GM23338 (cell line): ENCODE measurements around the gene RFPL2. TPM values are rescaled to one million over a fixed set of nuclear protein-coding genes. Genes with fewer than 3 reads are reported as not detected.

Source experiments
- ATAC-seq: fragments of 200-7000 bp; cut with Tn5 transposase; 3 replicates; pipeline ENCODE4 v1.9.1; 2020
- DNase-seq: peaks from one replicate; pipeline ENCODE4 v3.0.0-alpha.2; 2015; ENCODE audit warnings: low spot score
- H2AFZ ChIP-seq: fragments of 200-600 bp; sonication (generic); 2 replicates; pipeline ENCODE4 v1.8.0; 2016; ENCODE audit warnings: antibody characterized with exemption, mild to moderate bottlenecking, moderate library complexity
- H3F3A ChIP-seq: fragments of 200-600 bp; sonication (generic); replicated peaks from 2 replicates; pipeline ENCODE4 v1.8.0; 2017; ENCODE audit warnings: antibody characterized with exemption, mixed run types, low read depth
- H3K27ac ChIP-seq: fragments of 200-600 bp; sonication (generic); 2 replicates; pipeline ENCODE4 v1.6.1; 2016; ENCODE audit warnings: low read depth
- H3K27me3 ChIP-seq: fragments of 200-600 bp; sonication (generic); 2 replicates; pipeline ENCODE4 v1.8.0; 2016; ENCODE audit warnings: mild to moderate bottlenecking, mixed run types, moderate library complexity; ENCODE audit not compliant: insufficient read depth
- H3K36me3 ChIP-seq: fragments of 200-600 bp; sonication (generic); 2 replicates; pipeline ENCODE4 v1.8.0; 2016; ENCODE audit warnings: mild to moderate bottlenecking; ENCODE audit not compliant: insufficient read depth
- H3K4me1 ChIP-seq: fragments of 200-600 bp; sonication (generic); 2 replicates; pipeline ENCODE4 v1.8.0; 2016; ENCODE audit warnings: mild to moderate bottlenecking, moderate library complexity; ENCODE audit not compliant: insufficient read depth
- H3K4me2 ChIP-seq: fragments of 200-600 bp; sonication (generic); 2 replicates; pipeline ENCODE4 v1.7.1; 2017; ENCODE audit warnings: mixed run types
- H3K4me3 ChIP-seq: fragments of 200-600 bp; sonication (generic); 2 replicates; pipeline ENCODE4 v1.6.1; 2016; ENCODE audit warnings: mixed run types
- H3K79me2 ChIP-seq: fragments of 200-600 bp; sonication (generic); replicated peaks from 2 replicates; pipeline ENCODE4 v1.8.0; 2017; ENCODE audit warnings: mild to moderate bottlenecking; ENCODE audit not compliant: insufficient read depth
- H3K9me2 ChIP-seq: fragments of 200-600 bp; sonication (generic); 2 replicates; pipeline ENCODE4 v1.8.0; 2017; ENCODE audit not compliant: insufficient read depth
- H4K20me1 ChIP-seq: fragments of 200-600 bp; sonication (generic); replicated peaks from 2 replicates; pipeline ENCODE4 v1.8.0; 2017; ENCODE audit warnings: mild to moderate bottlenecking; ENCODE audit not compliant: insufficient read depth
- H3K27ac Mint-ChIP-seq: 2 replicates; pipeline ENCODE4 v1.8.0; 2020; ENCODE audit warnings: inconsistent platforms, mild to moderate bottlenecking, moderate library complexity, mixed read lengths
- H3K27me3 Mint-ChIP-seq: 3 replicates; pipeline ENCODE4 v1.8.0; 2022; ENCODE audit warnings: low read depth, mild to moderate bottlenecking, moderate library complexity, mixed read lengths, inconsistent platforms; ENCODE audit not compliant: insufficient read depth, poor library complexity
- H3K36me3 Mint-ChIP-seq: 3 replicates; pipeline ENCODE4 v1.8.0; 2021; ENCODE audit warnings: low read depth, mild to moderate bottlenecking, inconsistent platforms, moderate library complexity, mixed read lengths
- H3K4me1 Mint-ChIP-seq: 3 replicates; pipeline ENCODE4 v1.8.0; 2020; ENCODE audit warnings: mild to moderate bottlenecking, inconsistent platforms, mixed read lengths
- H3K4me3 Mint-ChIP-seq: 3 replicates; pipeline ENCODE4 v1.8.0; 2021; ENCODE audit warnings: moderate library complexity, mild to moderate bottlenecking, inconsistent platforms, mixed read lengths
- H3K9me3 Mint-ChIP-seq: 3 replicates; pipeline ENCODE4 v1.8.0; 2020; ENCODE audit warnings: moderate library complexity, mild to moderate bottlenecking, inconsistent platforms, mixed read lengths
- CREB1 ChIP-seq: fragments of 250-450 bp; sonication (Bioruptor Pico); IDR thresholded peaks from 2 replicates; pipeline ENCODE4 v1.5.0; 2020; ENCODE audit warnings: low read depth, mild to moderate bottlenecking, moderate library complexity
- EZH2 ChIP-seq: fragments of 200-600 bp; sonication (generic); IDR thresholded peaks from one replicate; pipeline ENCODE4 v1.8.0; 2017; ENCODE audit warnings: antibody characterized with exemption, mild to moderate bottlenecking, low read depth; ENCODE audit not compliant: unreplicated experiment
- JUNB ChIP-seq: IDR thresholded peaks from one replicate; pipeline ENCODE4 v1.6.1; 2016; ENCODE audit warnings: antibody characterized with exemption; ENCODE audit not compliant: unreplicated experiment
- NANOG ChIP-seq: IDR thresholded peaks from 2 replicates; pipeline ENCODE4 v1.6.1; 2016; ENCODE audit warnings: antibody characterized with exemption, borderline replicate concordance
- POLR2AphosphoS5 ChIP-seq: IDR thresholded peaks from 2 replicates; pipeline ENCODE4 v1.6.1; 2016; ENCODE audit warnings: antibody characterized with exemption, low read depth
- STAT1 ChIP-seq: IDR thresholded peaks from one replicate; pipeline ENCODE4 v1.6.1; 2016; ENCODE audit warnings: antibody characterized with exemption; ENCODE audit not compliant: unreplicated experiment
- ZNF114 ChIP-seq: fragments of 250-450 bp; sonication (Bioruptor Pico); IDR thresholded peaks from 2 replicates; pipeline ENCODE4 v1.5.0; 2020; ENCODE audit warnings: mild to moderate bottlenecking, moderate library complexity
- polyA plus RNA-seq: library from polyadenylated mRNA; unstranded; fragments of >200 nt; fragmentation: Nextera tagmentation; extraction: Ambion mirVana; gene quantifications from 2 replicates; pipeline ENCODE4 v1.2.1, GENCODE V29; 2016
- total RNA-seq: library from RNA; depleted of rRNA; stranded (reverse); fragments of >200 nt; shearing (Covaris generic); gene quantifications from 2 replicates; pipeline ENCODE4 v1.2.3, GENCODE V29; 2014
- TF ChIP-seq, protein P1 (sequence below): IDR thresholded peaks from 2 replicates; pipeline ENCODE4 v1.6.1; 2016; ENCODE audit warnings: antibody characterized with exemption
- TF ChIP-seq, protein P2 (sequence below), 2 experiments: fragments of 200-600 bp in 1 of 2; sonication (generic) in 1 of 2; conservative IDR thresholded peaks; 2 replicates each; pipeline versions ENCODE4 v1.5.1 to v1.6.1; 2016 to 2017; ENCODE audit warnings: antibody characterized with exemption in 2 of 2, low read depth in 2 of 2, mild to moderate bottlenecking in 2 of 2, moderate library complexity in 1 of 2
- TF ChIP-seq, protein P3 (sequence below): IDR thresholded peaks from one replicate; pipeline ENCODE4 v1.6.1; 2018; ENCODE audit warnings: antibody characterized with exemption; ENCODE audit not compliant: unreplicated experiment

Gene RFPL2
- total and polyA plus RNA-seq, 2 experiments from 2014 or later, result 0.45 TPM; not detected in 1

DNA sequence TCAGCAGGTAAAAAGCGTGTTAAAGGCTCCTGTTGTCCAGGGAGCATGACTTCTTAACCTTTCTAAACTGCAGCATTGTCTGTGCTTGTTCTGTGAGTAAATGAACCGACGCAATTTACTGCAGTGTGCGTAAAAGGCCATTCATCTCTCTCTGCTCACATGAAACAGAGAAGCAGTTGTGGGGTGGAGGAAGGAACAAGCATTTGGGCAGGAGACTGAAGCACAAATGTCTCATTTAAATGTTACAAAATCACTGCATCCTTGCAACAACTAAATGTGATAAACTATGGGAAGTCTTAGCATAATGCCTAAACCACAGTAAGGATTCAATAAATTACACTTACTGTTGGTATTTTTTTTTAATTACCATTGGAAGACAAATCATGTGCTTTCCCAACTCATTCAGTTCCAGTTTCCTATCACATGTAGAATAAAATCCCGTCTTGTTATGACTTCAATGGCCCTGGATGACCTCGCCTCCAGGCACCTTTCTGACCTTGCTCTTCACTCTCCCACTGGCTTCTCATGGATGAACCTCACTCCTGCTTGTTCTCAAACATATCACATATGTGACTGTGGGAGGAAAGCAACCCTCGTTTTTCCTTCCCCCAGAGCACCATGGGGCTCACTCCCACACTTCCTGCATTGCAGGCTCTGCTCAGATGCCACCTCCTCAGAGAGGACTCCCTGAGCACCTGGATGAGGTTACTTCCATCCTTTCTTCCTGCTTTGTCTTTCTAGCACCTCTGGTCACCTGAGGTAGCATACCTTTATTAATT lies 21.6 kb upstream of the RFPL2 start:
- H3K27ac Mint-ChIP-seq, result no peak overlapping the region
- H3K4me2 ChIP-seq, result no peak overlapping the region
- no peak for ATAC-seq

More for the DNA sequence above, 21.6 kb upstream of the RFPL2 start:
- H3K79me2 ChIP-seq, result no peaks in the 10 kb centered on the region
- H3K9me2 ChIP-seq, result 0 out of 2 replicates have a peak, but pooled peaks cover 7% of the 10 kb centered on the region
- no peaks in the 10 kb centered on the region for H3K36me3 Mint-ChIP-seq
- H3K4me3 ChIP-seq, result no peak overlapping the region
- H3K36me3 ChIP-seq, result no peaks in the 10 kb centered on the region; the same call in 1 of the 2 replicates
- no peaks in the 10 kb centered on the region for H3K4me1 Mint-ChIP-seq
- no peaks in the 10 kb centered on the region for H3K4me1 ChIP-seq
- no peaks in the 10 kb centered on the region for H3K27me3 ChIP-seq
- TF ChIP-seq, protein P1, sequence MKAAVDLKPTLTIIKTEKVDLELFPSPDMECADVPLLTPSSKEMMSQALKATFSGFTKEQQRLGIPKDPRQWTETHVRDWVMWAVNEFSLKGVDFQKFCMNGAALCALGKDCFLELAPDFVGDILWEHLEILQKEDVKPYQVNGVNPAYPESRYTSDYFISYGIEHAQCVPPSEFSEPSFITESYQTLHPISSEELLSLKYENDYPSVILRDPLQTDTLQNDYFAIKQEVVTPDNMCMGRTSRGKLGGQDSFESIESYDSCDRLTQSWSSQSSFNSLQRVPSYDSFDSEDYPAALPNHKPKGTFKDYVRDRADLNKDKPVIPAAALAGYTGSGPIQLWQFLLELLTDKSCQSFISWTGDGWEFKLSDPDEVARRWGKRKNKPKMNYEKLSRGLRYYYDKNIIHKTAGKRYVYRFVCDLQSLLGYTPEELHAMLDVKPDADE, result no peak
- TF ChIP-seq, protein P2, sequence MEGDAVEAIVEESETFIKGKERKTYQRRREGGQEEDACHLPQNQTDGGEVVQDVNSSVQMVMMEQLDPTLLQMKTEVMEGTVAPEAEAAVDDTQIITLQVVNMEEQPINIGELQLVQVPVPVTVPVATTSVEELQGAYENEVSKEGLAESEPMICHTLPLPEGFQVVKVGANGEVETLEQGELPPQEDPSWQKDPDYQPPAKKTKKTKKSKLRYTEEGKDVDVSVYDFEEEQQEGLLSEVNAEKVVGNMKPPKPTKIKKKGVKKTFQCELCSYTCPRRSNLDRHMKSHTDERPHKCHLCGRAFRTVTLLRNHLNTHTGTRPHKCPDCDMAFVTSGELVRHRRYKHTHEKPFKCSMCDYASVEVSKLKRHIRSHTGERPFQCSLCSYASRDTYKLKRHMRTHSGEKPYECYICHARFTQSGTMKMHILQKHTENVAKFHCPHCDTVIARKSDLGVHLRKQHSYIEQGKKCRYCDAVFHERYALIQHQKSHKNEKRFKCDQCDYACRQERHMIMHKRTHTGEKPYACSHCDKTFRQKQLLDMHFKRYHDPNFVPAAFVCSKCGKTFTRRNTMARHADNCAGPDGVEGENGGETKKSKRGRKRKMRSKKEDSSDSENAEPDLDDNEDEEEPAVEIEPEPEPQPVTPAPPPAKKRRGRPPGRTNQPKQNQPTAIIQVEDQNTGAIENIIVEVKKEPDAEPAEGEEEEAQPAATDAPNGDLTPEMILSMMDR (conservative IDR thresholded peaks at IDR 0.05; ENCODE audit: low read depth in 2 of 2), result no peak
- TF ChIP-seq NANOG (no peak), CREB1 (CRISPR knock-in tag) (no peak), POLR2AphosphoS5 (no peak), EZH2 (no peak), ZNF114 (CRISPR knock-in tag) (no peak), STAT1 (no peak), JUNB (no peak)
- TF ChIP-seq, protein P3, sequence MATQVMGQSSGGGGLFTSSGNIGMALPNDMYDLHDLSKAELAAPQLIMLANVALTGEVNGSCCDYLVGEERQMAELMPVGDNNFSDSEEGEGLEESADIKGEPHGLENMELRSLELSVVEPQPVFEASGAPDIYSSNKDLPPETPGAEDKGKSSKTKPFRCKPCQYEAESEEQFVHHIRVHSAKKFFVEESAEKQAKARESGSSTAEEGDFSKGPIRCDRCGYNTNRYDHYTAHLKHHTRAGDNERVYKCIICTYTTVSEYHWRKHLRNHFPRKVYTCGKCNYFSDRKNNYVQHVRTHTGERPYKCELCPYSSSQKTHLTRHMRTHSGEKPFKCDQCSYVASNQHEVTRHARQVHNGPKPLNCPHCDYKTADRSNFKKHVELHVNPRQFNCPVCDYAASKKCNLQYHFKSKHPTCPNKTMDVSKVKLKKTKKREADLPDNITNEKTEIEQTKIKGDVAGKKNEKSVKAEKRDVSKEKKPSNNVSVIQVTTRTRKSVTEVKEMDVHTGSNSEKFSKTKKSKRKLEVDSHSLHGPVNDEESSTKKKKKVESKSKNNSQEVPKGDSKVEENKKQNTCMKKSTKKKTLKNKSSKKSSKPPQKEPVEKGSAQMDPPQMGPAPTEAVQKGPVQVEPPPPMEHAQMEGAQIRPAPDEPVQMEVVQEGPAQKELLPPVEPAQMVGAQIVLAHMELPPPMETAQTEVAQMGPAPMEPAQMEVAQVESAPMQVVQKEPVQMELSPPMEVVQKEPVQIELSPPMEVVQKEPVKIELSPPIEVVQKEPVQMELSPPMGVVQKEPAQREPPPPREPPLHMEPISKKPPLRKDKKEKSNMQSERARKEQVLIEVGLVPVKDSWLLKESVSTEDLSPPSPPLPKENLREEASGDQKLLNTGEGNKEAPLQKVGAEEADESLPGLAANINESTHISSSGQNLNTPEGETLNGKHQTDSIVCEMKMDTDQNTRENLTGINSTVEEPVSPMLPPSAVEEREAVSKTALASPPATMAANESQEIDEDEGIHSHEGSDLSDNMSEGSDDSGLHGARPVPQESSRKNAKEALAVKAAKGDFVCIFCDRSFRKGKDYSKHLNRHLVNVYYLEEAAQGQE, result no peak
- H3K27me3 Mint-ChIP-seq, result no peaks in the 10 kb centered on the region
- no peak overlapping the region for H3K4me3 Mint-ChIP-seq
- H4K20me1 ChIP-seq, result no peaks in the 10 kb centered on the region
- H3F3A ChIP-seq, result no peaks in the 10 kb centered on the region
- no peak overlapping the region for H3K27ac ChIP-seq
- H3K9me3 Mint-ChIP-seq, result no peaks in the 10 kb centered on the region
- no peak for DNase-seq
- H2AFZ ChIP-seq, result no peak overlapping the region
